ENCODE data around the gene DSE. TPM values are rescaled to one million over a fixed set of nuclear protein-coding genes. Genes with fewer than 3 reads are reported as not detected.

DSE gene
- total RNA-seq, 1 experiment from 2014 or later = 38.5 TPM

DNA sequence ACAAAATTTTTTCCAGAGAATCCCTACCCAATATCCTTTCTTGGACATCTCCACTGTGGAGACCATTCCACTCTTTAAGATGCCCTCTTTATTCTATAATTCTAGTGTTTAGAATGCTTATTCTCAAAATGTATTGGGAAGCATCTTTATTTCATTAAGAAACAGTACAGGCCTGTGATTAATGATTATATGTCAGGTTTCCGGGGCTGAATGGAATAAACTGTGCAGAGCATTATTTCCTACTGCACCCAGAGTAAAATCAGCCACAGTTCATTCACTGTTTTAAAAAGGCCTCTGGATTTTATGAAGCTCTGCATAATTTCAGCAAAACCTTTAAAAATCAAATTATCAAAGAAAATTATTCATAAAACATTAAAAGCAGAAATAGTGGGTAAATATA lies 42.6 kb downstream of the DSE start (continued):
- TF ChIP-seq, protein P1, sequence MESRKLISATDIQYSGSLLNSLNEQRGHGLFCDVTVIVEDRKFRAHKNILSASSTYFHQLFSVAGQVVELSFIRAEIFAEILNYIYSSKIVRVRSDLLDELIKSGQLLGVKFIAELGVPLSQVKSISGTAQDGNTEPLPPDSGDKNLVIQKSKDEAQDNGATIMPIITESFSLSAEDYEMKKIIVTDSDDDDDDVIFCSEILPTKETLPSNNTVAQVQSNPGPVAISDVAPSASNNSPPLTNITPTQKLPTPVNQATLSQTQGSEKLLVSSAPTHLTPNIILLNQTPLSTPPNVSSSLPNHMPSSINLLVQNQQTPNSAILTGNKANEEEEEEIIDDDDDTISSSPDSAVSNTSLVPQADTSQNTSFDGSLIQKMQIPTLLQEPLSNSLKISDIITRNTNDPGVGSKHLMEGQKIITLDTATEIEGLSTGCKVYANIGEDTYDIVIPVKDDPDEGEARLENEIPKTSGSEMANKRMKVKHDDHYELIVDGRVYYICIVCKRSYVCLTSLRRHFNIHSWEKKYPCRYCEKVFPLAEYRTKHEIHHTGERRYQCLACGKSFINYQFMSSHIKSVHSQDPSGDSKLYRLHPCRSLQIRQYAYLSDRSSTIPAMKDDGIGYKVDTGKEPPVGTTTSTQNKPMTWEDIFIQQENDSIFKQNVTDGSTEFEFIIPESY (IDR thresholded peaks at IDR 0.05; ENCODE audit: extremely low read depth, insufficient replicate concordance, low read length) = no peak
- no peak for TF ChIP-seq CBX3 (IDR thresholded peaks at IDR 0.05; ENCODE audit: low read depth)

- no peak overlapping the region for H3K4me2 ChIP-seq (ENCODE audit: low read length)
- ChIA-PET POLR2A (no interaction called here), RAD21 (ENCODE audit: low non-redundant PET in 1 of 2, low total read pairs in 2 of 2, uncharacterized antibody in 2 of 2, unreplicated experiment in 2 of 2) (no interaction called here), CTCF (no interaction called here)
- H3K27me3 ChIP-seq (ENCODE audit: insufficient read depth, low read length) = no peaks in the 10 kb centered on the region
- ATAC-seq (no peak), DNase-seq (ENCODE audit: low read depth, low spot score) (no peak)
- TF ChIP-seq SP1 (IDR thresholded peaks at IDR 0.05; ENCODE audit: low read depth) (no peak), RAD21 (IDR thresholded peaks at IDR 0.05; ENCODE audit: low read depth) (no peak), ZFX (IDR thresholded peaks at IDR 0.05) (no peak), EZH2phosphoT487 (IDR thresholded peaks at IDR 0.05; ENCODE audit: borderline replicate concordance) (no peak), POLR2A (IDR thresholded peaks at IDR 0.05; ENCODE audit: borderline replicate concordance, extremely low read depth, insufficient read depth, insufficient read length) (no peak), CBX3 (IDR thresholded peaks at IDR 0.05; ENCODE audit: low read depth) (no peak), REST (IDR thresholded peaks at IDR 0.05; ENCODE audit: low read depth) (no peak), CEBPB (IDR thresholded peaks at IDR 0.05; ENCODE audit: low read depth) (no peak), POLR2AphosphoS5 (IDR thresholded peaks at IDR 0.05; ENCODE audit: low read depth, low read length) (no peak), SIN3A (IDR thresholded peaks at IDR 0.05; ENCODE audit: low read depth) (no peak), SRF (IDR thresholded peaks at IDR 0.05; ENCODE audit: low read depth) (no peak), EZH2 (IDR thresholded peaks at IDR 0.05) (no peak), EGR1 (IDR thresholded peaks at IDR 0.05; ENCODE audit: low read depth) (no peak), FOSL1 (IDR thresholded peaks at IDR 0.05; ENCODE audit: low read depth) (no peak), JUND (IDR thresholded peaks at IDR 0.05) (no peak), ATF3 (IDR thresholded peaks at IDR 0.05) (no peak), TCF7L2 (IDR thresholded peaks at IDR 0.05; ENCODE audit: borderline replicate concordance, extremely low read depth, insufficient read depth, insufficient read length) (no peak)
- H4K20me1 ChIP-seq (ENCODE audit: insufficient read depth) = no peaks in the 10 kb centered on the region
- no peak overlapping the region for H3K9ac ChIP-seq (ENCODE audit: low read length)
- H3K27ac ChIP-seq (ENCODE audit: low read depth, low read length) = no peak overlapping the region
- no peak overlapping the region for H2AFZ ChIP-seq (ENCODE audit: low read depth, low read length, poor library complexity, severe bottlenecking)
- no peak overlapping the region for H3K4me3 ChIP-seq (replicated peaks in 1 of 2; ENCODE audit: low read depth in 1 of 2, low read length in 2 of 2)
- no TSS peak for BruUV-seq (replicated peaks)
- H3K79me2 ChIP-seq (ENCODE audit: insufficient read depth, low read length) = no peaks in the 10 kb centered on the region; the same call in none of the 2 replicates
- H3K9me3 ChIP-seq (ENCODE audit: control insufficient read depth in 1 of 2, insufficient read depth in 1 of 2, low read depth in 1 of 2, low read length in 2 of 2) = no peaks in the 10 kb centered on the region
- intact Hi-C loops (cut with micrococcal nuclease) = no loop called here
- H3K4me1 ChIP-seq (ENCODE audit: control insufficient read depth in 1 of 2, insufficient read depth in 2 of 2, low read length in 2 of 2) = peaks cover 0 to 7% of the 10 kb centered on the region in 2 experiments; a peak in 2 of 4 replicates
- no peaks in the 10 kb centered on the region for H3K9me2 ChIP-seq (ENCODE audit: insufficient read depth)
- no peaks in the 10 kb centered on the region for H3K36me3 ChIP-seq (ENCODE audit: control insufficient read depth in 1 of 2, insufficient read depth in 2 of 2, low read length in 2 of 2)
These were observed 46.9 kb downstream of the DSE start for GRCh38 chr6:116417661-116418060.
